Prostate gland (tissue), 2 donors: Measurements from ENCODE around the gene SAMD13.

Experiments
- POLR2A ChIP-seq: fragments of 450-650 bp; IDR thresholded peaks from one replicate; pipeline ENCODE4 v1.6.1; 2016; ENCODE audit warnings: antibody characterized with exemption, mild to moderate bottlenecking
- TF ChIP-seq, protein P1 (sequence below), 4 experiments: fragments of 200-600 bp in 2 of 4; fragments of 450-650 bp in 2 of 4; sonication (generic) in 2 of 4; IDR thresholded peaks; 1 replicate in 3 of 4; 2 replicates in 1 of 4; pipeline ENCODE4 v1.5.1; 2016 to 2019; ENCODE audit warnings: antibody characterized with exemption in 4 of 4, mild to moderate bottlenecking in 2 of 4, moderate library complexity in 2 of 4

DNA sequence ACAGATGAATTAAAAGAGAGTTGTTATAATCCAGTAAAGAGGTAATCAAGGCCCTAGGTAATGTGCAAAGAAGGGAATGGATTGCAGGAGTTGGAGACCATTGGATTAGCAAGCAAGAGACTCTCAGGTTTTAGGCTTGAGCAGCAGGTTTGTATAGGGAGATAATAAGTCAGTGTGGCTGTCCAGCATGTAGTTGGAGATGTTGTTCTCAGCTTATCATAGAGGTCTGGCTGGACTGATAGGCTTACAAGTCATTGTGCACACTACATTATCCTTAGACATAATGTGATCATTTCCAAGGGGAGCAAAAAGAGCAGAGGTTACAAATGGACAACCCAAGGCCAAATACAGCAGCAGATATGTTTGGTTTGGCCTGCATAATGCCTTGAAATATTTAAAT lies 45.9 kb upstream of the SAMD13 start:
- TF ChIP-seq, protein P1, sequence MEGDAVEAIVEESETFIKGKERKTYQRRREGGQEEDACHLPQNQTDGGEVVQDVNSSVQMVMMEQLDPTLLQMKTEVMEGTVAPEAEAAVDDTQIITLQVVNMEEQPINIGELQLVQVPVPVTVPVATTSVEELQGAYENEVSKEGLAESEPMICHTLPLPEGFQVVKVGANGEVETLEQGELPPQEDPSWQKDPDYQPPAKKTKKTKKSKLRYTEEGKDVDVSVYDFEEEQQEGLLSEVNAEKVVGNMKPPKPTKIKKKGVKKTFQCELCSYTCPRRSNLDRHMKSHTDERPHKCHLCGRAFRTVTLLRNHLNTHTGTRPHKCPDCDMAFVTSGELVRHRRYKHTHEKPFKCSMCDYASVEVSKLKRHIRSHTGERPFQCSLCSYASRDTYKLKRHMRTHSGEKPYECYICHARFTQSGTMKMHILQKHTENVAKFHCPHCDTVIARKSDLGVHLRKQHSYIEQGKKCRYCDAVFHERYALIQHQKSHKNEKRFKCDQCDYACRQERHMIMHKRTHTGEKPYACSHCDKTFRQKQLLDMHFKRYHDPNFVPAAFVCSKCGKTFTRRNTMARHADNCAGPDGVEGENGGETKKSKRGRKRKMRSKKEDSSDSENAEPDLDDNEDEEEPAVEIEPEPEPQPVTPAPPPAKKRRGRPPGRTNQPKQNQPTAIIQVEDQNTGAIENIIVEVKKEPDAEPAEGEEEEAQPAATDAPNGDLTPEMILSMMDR (IDR thresholded peaks at IDR 0.05): no peak
- TF ChIP-seq POLR2A: no peak
